Measurements from ENCODE around the gene ZNF496.

The ZNF496 gene

GRCh38 chr1:247330548-247331171 is 1.0 kb downstream of the ZNF496 start:
- TF ChIP-seq CTCF (IDR thresholded peaks at IDR 0.05) (no peak), ZFX (IDR thresholded peaks at IDR 0.05; ENCODE audit: borderline replicate concordance) (no peak)
- peak overlapping the region; percentile 71 for H3K27ac ChIP-seq

- H3K27ac ChIP-seq = no peak overlapping the region
- no peak for TF ChIP-seq ZFX (IDR thresholded peaks at IDR 0.05; ENCODE audit: borderline replicate concordance)
- no peak for TF ChIP-seq CTCF (IDR thresholded peaks at IDR 0.05)
These were observed 2.5 kb downstream of the ZNF496 start for GRCh38 chr1:247329097-247329617.

- no peak for TF ChIP-seq CTCF (IDR thresholded peaks at IDR 0.05)
- no peak for TF ChIP-seq ZFX (IDR thresholded peaks at IDR 0.05; ENCODE audit: borderline replicate concordance)
- no peak overlapping the region for H3K27ac ChIP-seq
These were observed 3.4 kb downstream of the ZNF496 start for GRCh38 chr1:247328311-247328710.

- TF ChIP-seq ZFX (IDR thresholded peaks at IDR 0.05; ENCODE audit: borderline replicate concordance) (no peak), CTCF (IDR thresholded peaks at IDR 0.05) (no peak)
- no peak overlapping the region for H3K27ac ChIP-seq
These were observed 5.1 kb downstream of the ZNF496 start for GRCh38 chr1:247326411-247327130.

- TF ChIP-seq ZFX (IDR thresholded peaks at IDR 0.05; ENCODE audit: borderline replicate concordance) (no peak), CTCF (IDR thresholded peaks at IDR 0.05) (no peak)
- no peak overlapping the region for H3K27ac ChIP-seq
These were observed 6.7 kb downstream of the ZNF496 start for GRCh38 chr1:247324923-247325322.

- TF ChIP-seq ZFX (IDR thresholded peaks at IDR 0.05; ENCODE audit: borderline replicate concordance) (no peak), CTCF (IDR thresholded peaks at IDR 0.05) (no peak)
- H3K27ac ChIP-seq = no peak overlapping the region
These were observed 7.4 kb downstream of the ZNF496 start for GRCh38 chr1:247324204-247324787.
